Keratinocyte (primary cell): ENCODE measurements around the gene DMRTA2. TPM values are rescaled to one million over a fixed set of nuclear protein-coding genes. Genes with fewer than 3 reads are reported as not detected.

Experiments used
- DNase-seq: peaks from one replicate; pipeline ENCODE4 v3.0.0-alpha.2; 2011; ENCODE audit warnings: low read depth, missing footprints, low spot score
- FAIRE-seq: peaks from 2 replicates; lab custom pipeline; 2011; peaks lifted over from hg19 to GRCh38; lab: Jason Lieb, UNC
- H2AFZ ChIP-seq: 2 replicates; pipeline ENCODE4 v1.6.0; 2012; ENCODE audit warnings: low read length, control low read depth, inconsistent platforms; ENCODE audit not compliant: control insufficient read depth
- H3K27ac ChIP-seq: 2 replicates; pipeline ENCODE4 v1.5.1; 2011; ENCODE audit warnings: low read length; ENCODE audit not compliant: control insufficient read depth, insufficient read depth
- H3K27me3 ChIP-seq: 3 replicates; pipeline ENCODE4 v1.6.0; 2011; ENCODE audit warnings: low read length; ENCODE audit not compliant: control insufficient read depth, insufficient read depth; ENCODE audit errors: extremely low read depth
- H3K36me3 ChIP-seq, 2 experiments: 2 replicates in 1 of 2; 3 replicates in 1 of 2; pipeline ENCODE4 v1.5.1; 2011; ENCODE audit warnings: low read length in 2 of 2, mild to moderate bottlenecking in 1 of 2; ENCODE audit not compliant: control insufficient read depth in 2 of 2, insufficient read depth in 2 of 2; ENCODE audit errors: extremely low read depth in 1 of 2
- H3K4me1 ChIP-seq: 3 replicates; pipeline ENCODE4 v1.5.1; 2011; ENCODE audit warnings: low read length; ENCODE audit not compliant: control insufficient read depth, insufficient read depth; ENCODE audit errors: extremely low read depth
- H3K4me2 ChIP-seq: 3 replicates; pipeline ENCODE4 v1.6.0; 2011; ENCODE audit warnings: low read depth, low read length; ENCODE audit not compliant: control insufficient read depth, insufficient read depth; ENCODE audit errors: extremely low read depth
- H3K4me3 ChIP-seq, 3 experiments: fragments of 200-600 bp in 1 of 3; sonication (generic) in 1 of 3; 2 replicates in 2 of 3; 3 replicates in 1 of 3; pipeline ENCODE4 v1.5.1; 2011 to 2016; ENCODE audit warnings: low read length in 3 of 3, mild to moderate bottlenecking in 3 of 3, control low read depth in 2 of 3, inconsistent platforms in 1 of 3, low read depth in 1 of 3, mixed read lengths in 1 of 3, mixed run types in 1 of 3, moderate library complexity in 1 of 3; ENCODE audit not compliant: control insufficient read depth in 2 of 3, insufficient read depth in 2 of 3; ENCODE audit errors: extremely low read depth in 1 of 3
- H3K79me2 ChIP-seq: 2 replicates; pipeline ENCODE4 v1.6.0; 2012; ENCODE audit warnings: low read length; ENCODE audit not compliant: control insufficient read depth, insufficient read depth
- H3K9ac ChIP-seq: 3 replicates; pipeline ENCODE4 v1.6.0; 2011; ENCODE audit warnings: low read length; ENCODE audit not compliant: control insufficient read depth, insufficient read depth; ENCODE audit errors: extremely low read depth
- H3K9me1 ChIP-seq: 3 replicates; pipeline ENCODE4 v1.6.0; 2011; ENCODE audit warnings: low read length; ENCODE audit not compliant: control insufficient read depth, insufficient read depth; ENCODE audit errors: extremely low read depth
- H3K9me3 ChIP-seq: 2 replicates; pipeline ENCODE4 v1.5.1; 2012; ENCODE audit warnings: low read depth, low read length; ENCODE audit not compliant: control insufficient read depth
- H4K20me1 ChIP-seq: 3 replicates; pipeline ENCODE4 v1.6.0; 2011; ENCODE audit warnings: low read length; ENCODE audit not compliant: control insufficient read depth, insufficient read depth; ENCODE audit errors: extremely low read depth
- EZH2 ChIP-seq: IDR thresholded peaks from one replicate; pipeline ENCODE4 v1.6.1; 2012; ENCODE audit warnings: inconsistent platforms, mild to moderate bottlenecking, low read length, moderate library complexity
- dilution Hi-C: fragments of 300-500 bp; cut with MboI; formaldehyde crosslinking; loops from one replicate; pipeline ENCODE4 v1.7.0; 2020; ENCODE audit warnings: low sequenced_read_pairs; ENCODE audit not compliant: extremely low pct_ligation_motif_present
- polyA plus RNA-seq, 5 experiments: library from polyadenylated mRNA; depleted of rRNA in 3 of 5; stranded (reverse) in 3 of 5; stranded (forward) in 1 of 5; unstranded in 1 of 5; fragments of >200 nt; gene quantifications; 1 replicate in 1 of 5; 2 replicates in 3 of 5; 3 replicates in 1 of 5; pipeline versions ENCODE4 v1.2.1 to v1.2.3, GENCODE V29; 2011 to 2012; ENCODE audit warnings: missing spikeins in 2 of 5, low read depth in 1 of 5, low replicate concordance in 1 of 5
- TF ChIP-seq, protein P1 (sequence below), 3 experiments: IDR thresholded peaks in 1 of 3; conservative IDR thresholded peaks in 1 of 3; optimal IDR thresholded peaks in 1 of 3; 2 replicates in 2 of 3; 3 replicates in 1 of 3; pipeline versions ENCODE3 to v1.5.1; 2011; ENCODE audit warnings: low read length in 3 of 3, mild to moderate bottlenecking in 3 of 3, moderate library complexity in 2 of 3, control low read depth in 1 of 3, inconsistent platforms in 1 of 3; ENCODE audit not compliant: insufficient read depth in 2 of 3; ENCODE audit errors: extremely low read depth in 1 of 3

The DMRTA2 gene
- polyA plus RNA-seq, 1 donor (not counting 4 experiments of a cell fraction or from before 2014, with no cell fraction given), result 0.01 TPM

DNA sequence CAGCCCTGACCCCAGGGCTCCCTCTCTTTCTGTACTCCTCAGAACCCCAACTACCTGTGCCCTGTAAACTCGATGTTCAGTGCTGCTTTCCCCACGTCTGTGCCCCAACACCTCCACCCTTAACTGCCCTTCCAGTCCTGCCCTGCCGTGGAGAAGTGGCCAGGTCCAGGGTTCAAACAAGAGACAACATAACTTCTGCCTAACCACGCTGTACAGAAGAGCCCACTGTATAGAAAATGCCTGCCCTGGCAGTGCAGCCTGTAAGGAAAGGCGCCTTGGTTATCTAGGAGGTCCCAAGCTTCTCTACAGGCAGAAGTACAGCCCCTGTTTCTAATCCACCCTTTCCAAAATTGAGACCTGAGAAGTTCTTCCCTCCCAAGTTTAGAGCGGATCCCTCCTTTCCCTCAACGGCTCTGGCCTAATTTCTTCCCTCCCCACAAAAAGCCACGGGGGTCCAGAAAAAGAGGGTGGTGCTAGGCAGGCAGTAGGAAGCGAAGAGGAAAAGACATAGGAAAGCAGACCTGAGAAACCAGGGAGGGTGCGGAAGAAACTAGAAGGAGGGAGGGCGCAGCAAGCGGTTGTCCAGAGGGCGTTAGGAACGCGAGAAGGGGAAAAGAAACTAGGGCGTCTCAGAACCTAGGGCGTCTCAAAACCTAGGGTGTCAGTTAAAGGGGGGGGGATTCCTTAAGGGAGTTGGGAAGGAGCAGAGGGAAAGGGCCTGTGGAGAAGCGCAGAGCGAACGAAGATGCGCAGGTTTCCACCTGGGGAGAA, 3.2 kb downstream of the DMRTA2 start:
- dilution Hi-C loops, result no loop called here
- Histone ChIP-seq H4K20me1 (peaks cover 5% of the 10 kb centered on the region), H3K4me1 (no peaks in the 10 kb centered on the region), H3K9me1 (no peaks in the 10 kb centered on the region), H3K79me2 (no peaks in the 10 kb centered on the region), H3K4me2 (no peak overlapping the region), H3K27ac (no peak overlapping the region), H2AFZ (no peak overlapping the region), H3K27me3 (peaks cover 100% of the 10 kb centered on the region), H3K9ac (no peak overlapping the region), H3K9me3 (no peaks in the 10 kb centered on the region), H3K36me3 (no peaks in the 10 kb centered on the region), H3K4me3 (no peak overlapping the region)
- DNase-seq (no peak), FAIRE-seq (no peak)
- no peak for TF ChIP-seq EZH2
- TF ChIP-seq, protein P1, sequence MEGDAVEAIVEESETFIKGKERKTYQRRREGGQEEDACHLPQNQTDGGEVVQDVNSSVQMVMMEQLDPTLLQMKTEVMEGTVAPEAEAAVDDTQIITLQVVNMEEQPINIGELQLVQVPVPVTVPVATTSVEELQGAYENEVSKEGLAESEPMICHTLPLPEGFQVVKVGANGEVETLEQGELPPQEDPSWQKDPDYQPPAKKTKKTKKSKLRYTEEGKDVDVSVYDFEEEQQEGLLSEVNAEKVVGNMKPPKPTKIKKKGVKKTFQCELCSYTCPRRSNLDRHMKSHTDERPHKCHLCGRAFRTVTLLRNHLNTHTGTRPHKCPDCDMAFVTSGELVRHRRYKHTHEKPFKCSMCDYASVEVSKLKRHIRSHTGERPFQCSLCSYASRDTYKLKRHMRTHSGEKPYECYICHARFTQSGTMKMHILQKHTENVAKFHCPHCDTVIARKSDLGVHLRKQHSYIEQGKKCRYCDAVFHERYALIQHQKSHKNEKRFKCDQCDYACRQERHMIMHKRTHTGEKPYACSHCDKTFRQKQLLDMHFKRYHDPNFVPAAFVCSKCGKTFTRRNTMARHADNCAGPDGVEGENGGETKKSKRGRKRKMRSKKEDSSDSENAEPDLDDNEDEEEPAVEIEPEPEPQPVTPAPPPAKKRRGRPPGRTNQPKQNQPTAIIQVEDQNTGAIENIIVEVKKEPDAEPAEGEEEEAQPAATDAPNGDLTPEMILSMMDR (optimal IDR thresholded peaks at IDR 0.05 in 1 of 3, IDR thresholded peaks at IDR 0.05 in 1 of 3, conservative IDR thresholded peaks at IDR 0.05 in 1 of 3; ENCODE audit: extremely low read depth in 1 of 3, insufficient read depth in 2 of 3, low read length in 3 of 3), result no peak

DNA sequence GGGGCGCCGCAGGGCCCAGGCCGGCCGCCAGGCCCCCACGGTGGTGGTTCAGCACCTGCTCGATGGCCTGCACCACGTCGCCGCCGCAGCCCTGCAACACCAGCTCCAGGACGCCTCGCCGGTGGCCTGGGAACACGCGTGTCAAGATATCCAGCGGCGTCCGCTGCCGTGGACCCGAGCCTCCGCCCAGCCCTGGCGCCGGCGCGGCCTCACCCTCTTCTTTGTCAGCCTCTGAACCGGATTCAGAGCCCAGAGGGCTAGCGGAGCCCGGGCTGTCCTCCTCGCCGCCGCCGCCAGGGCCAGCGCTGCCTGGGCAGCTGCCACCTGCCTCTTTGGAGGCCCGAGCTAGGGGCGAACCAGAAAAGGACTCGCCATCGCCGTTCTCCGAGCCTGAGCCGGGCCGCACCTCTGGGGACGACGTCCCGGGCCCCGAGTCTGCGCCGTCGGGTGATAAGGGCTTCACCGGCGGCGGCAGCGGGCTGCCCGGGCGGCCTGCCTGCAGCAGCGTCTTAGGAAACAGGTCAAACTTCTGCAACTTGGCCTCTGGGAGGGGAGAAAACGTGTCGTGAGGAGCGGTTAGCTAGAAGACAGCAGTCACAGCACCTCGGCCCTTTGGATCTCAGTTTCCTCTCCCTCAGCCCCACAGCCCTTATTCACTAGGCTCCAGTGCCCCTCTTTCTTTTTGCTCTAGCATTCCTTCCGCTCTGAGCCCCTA, 3.9 kb downstream of the DMRTA2 start:
- no peak overlapping the region for H3K4me3 ChIP-seq
- no peak overlapping the region for H3K27ac ChIP-seq
- no peaks in the 10 kb centered on the region for H3K4me1 ChIP-seq
- peaks cover 100% of the 10 kb centered on the region for H3K27me3 ChIP-seq
- FAIRE-seq, result no peak
- H2AFZ ChIP-seq, result no peak overlapping the region
- no peaks in the 10 kb centered on the region for H3K36me3 ChIP-seq
- DNase-seq, result no peak
- H3K9ac ChIP-seq, result no peak overlapping the region
- TF ChIP-seq, protein P1 (optimal IDR thresholded peaks at IDR 0.05 in 1 of 3, IDR thresholded peaks at IDR 0.05 in 1 of 3, conservative IDR thresholded peaks at IDR 0.05 in 1 of 3; ENCODE audit: extremely low read depth in 1 of 3, insufficient read depth in 2 of 3, low read length in 3 of 3), result peak in 1 of 3 experiments; percentile 28
- peak; percentile 96 for TF ChIP-seq EZH2
- dilution Hi-C loops, result no loop called here
- H4K20me1 ChIP-seq, result peaks cover 5% of the 10 kb centered on the region
- H3K9me3 ChIP-seq, result no peaks in the 10 kb centered on the region
- no peak overlapping the region for H3K4me2 ChIP-seq
- H3K79me2 ChIP-seq, result no peaks in the 10 kb centered on the region
- no peaks in the 10 kb centered on the region for H3K9me1 ChIP-seq
